Left ventricle myocardium superior (tissue), 1 donor: ENCODE data around the gene ZCCHC24. TPM values are rescaled to one million over a fixed set of nuclear protein-coding genes. Genes with fewer than 3 reads are reported as not detected.

Experiments
- ATAC-seq: fragments of 200-7000 bp; cut with Tn5 transposase; one replicate; pipeline ENCODE4 v1.9.1; 2020; ENCODE audit warnings: mild to moderate bottlenecking, moderate library complexity
- DNase-seq: peaks from one replicate; pipeline ENCODE4 v3.0.0-alpha.2; 2020
- intact Hi-C: fragments of 100-400 bp; cut with micrococcal nuclease; formaldehyde crosslinking; loops from one replicate; pipeline ENCODE4 v1.11.0; 2022
- total RNA-seq: library from RNA; stranded (reverse); fragmentation: NEBNext Ultra II Directional; extraction: Animal tissue kit (Norgen Biotek cat#: 25700); gene quantifications from one replicate; pipeline ENCODE4 v1.2.1, GENCODE V29; 2021
- donor health status: DM: no; HTN: yes; CAD: no; lungs with severe emphysema.

Gene ZCCHC24
- total RNA-seq, 1 donor from 2014 or later, result 49.0 TPM

GRCh38 chr10:79475119-79475653, 29.8 kb upstream of the ZCCHC24 start:
- DNase-seq (no peak), ATAC-seq (no peak)
- intact Hi-C loops, result no loop called here

- no peak for DNase-seq
- no peak for ATAC-seq
- intact Hi-C loops, result no loop called here
These were observed 28.2 kb upstream of the ZCCHC24 start for GRCh38 chr10:79473496-79474095.

GRCh38 chr10:79472951-79473350, 27.5 kb upstream of the ZCCHC24 start:
- ATAC-seq (peak; percentile 13), DNase-seq (no peak)
- intact Hi-C loops, result no loop called here

GRCh38 chr10:79472449-79472848, 27.0 kb upstream of the ZCCHC24 start:
- no peak for ATAC-seq
- no peak for DNase-seq
- intact Hi-C loops, result no loop called here

DNA sequence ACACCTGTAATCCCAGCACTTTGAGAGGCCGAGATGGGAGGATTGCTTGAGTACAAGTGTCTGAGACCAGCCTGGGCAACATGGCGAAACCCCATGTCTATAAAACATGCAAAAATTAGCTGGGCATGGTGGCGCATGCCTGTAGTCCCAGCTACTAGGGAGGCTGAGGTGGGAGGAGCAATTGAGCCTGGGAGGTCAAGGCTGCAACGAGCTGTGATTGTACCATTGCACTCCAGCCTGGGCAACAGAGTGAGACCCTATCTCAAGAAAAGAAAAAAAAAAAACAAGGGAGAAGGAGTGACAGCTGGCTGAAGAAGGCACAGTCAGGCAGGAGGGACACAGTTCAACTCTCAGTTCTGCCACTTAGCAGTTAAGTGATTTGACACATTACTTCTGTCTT, 26.4 kb upstream of the ZCCHC24 start:
- DNase-seq (no peak), ATAC-seq (no peak)
- intact Hi-C loops, result no loop called here

DNA sequence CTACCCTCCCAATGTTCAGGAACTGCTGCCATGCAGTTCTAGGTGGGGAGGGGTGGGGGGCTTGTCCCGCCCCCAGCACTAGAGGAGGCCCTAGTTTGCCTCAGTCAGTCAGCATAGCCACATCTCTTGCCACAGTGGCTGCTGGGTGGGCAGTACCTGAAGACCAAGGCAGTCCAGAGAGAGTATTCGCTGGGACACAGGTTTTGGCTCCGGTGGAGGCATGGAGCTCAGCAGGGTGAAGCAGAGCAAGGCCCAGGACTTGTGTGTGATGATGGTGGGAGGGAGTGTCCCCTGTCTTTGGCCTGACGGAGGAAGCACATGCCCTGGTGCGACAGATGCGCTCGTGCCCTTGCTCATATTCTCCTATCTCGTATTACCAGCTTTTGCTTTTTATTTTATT, 24.7 kb upstream of the ZCCHC24 start:
- ATAC-seq (no peak), DNase-seq (no peak)
- intact Hi-C loops, result no loop called here

DNA sequence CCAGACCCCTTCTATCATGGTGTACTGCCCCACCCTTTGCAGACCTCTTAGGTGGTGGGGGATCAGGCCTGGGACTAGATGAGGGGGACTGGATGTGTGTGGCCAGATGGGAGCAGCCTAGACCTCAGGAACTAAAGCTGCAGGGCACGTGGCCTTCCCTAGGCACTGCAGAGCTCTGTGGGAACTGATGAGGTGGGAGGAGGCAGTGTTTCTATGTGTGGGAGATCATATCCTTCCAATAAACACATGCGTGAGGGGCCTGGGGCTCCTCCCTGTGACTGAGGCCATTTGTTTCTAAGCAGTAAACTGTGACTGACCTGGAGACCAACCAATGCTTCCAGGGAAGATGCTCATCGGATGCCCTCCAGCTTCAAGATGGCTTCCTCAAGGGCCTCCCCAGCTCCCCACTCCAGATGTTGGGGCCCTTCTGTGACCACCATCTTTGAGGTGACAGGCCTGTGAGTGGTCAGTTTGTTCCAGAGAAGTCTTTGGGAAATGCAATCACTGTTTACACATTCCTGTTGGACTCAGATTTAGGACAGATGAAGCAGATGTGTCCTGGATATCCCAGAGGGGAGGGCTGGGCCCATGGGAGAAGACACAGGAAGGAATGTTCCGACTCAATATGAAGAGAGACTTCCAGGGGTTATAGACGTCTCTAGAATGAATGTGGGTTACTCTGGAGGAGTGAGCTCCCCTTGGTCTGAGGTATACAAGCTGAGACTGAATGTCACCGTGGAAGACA, 23.6 kb upstream of the ZCCHC24 start:
- peak; percentile 44 for DNase-seq
- peak; percentile 21 for ATAC-seq
- intact Hi-C loops, result no loop called here

- DNase-seq (no peak), ATAC-seq (peak; percentile 53)
- intact Hi-C loops, result no loop called here
These were observed 22.7 kb upstream of the ZCCHC24 start for GRCh38 chr10:79468015-79468560.

DNA sequence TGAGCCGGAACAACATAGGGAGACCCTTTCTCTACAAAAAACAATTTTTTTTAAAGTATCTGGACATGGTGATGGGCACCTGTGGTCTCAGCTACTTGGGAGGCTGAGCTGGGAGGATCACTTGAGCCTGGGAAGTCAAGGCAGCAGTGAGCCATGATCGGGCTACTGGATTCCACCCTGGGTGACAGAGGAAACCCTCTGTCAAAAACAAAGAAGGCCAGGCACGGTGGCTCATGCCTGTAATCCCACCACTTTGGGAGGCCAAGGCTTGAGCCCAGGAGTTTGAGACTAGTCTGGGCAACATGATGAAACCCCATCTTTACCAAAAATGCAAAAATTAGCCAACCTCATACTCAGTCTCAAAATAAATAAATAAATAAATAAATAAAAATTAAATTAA, 19.9 kb upstream of the ZCCHC24 start:
- DNase-seq (no peak), ATAC-seq (no peak)
- intact Hi-C loops, result no loop called here

DNA sequence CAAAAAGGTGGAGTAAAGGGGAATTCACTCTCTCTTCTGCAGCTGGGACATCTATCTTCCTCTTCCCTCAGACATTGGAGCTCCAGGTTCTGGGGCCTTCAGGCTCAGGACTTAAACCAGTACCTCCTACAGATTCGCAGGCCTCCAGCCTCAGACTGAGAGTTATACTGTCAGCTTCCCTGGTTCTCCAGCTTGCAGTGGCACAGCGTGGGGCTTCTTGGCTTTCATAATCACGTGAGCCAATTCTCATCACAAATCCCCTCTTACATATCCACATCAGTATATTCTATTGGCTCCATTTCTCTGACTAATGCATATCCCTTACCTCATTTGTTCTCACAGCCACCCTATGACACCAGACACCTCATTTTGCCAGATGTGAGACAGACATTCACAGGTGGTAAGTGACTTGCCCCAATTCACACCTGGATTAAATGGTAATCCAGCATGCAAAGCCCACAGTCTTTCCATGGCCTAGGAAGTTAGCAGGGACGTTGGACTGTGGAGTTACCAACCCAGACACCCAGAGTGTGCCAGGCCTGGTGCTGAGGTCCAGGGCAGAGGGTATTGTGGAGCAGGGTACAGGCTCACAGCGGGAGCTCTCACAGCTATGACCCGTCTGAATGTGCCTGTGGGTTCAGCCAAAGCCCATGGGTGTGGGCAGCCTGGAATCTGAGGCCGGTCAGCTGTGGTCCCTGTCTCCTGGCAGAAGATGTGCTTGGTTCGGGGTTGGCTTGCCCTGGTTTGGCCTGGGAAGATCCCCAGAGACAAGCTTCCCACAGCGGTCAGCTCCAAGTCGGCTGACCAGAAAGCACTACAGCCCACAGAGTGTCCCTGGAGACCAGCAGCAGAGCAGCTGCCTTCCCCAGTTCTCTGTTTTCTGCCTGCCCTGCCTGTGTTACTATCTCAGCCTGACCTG, 18.4 kb upstream of the ZCCHC24 start:
- ATAC-seq (peak; percentile 50), DNase-seq (peak; percentile 47)
- intact Hi-C loops, result no loop called here

GRCh38 chr10:79460687-79461086, 15.3 kb upstream of the ZCCHC24 start:
- intact Hi-C loops, result no loop called here

GRCh38 chr10:79459243-79459642, 13.8 kb upstream of the ZCCHC24 start:
- intact Hi-C loops, result no loop called here
- DNase-seq (no peak), ATAC-seq (no peak)

More at GRCh38 chr10:79460687-79461086, 15.3 kb upstream of the ZCCHC24 start:
- ATAC-seq (no peak), DNase-seq (no peak)

DNA sequence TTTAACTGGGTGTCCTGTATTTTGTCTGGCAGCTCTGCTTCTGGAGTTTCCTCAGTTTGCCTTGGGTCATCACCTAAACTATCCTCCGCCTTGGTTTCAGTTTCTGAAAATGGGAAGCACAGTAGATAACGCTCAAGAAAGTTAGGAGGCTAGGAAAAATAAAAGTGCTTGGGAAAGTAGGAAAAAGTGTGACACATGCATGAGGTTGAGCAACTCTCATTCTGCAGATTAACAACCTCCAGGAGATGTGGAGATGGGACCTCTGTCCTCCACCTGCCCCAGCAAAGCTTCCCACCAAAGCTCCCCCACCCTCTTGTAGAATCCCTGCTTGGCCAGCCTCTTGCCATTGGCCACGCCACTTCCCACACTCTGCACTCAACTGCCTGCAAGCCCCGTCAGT, 13.1 kb upstream of the ZCCHC24 start:
- intact Hi-C loops, result no loop called here
- ATAC-seq (no peak), DNase-seq (no peak)

- ATAC-seq (no peak), DNase-seq (no peak)
- intact Hi-C loops, result no loop called here
These were observed 11.9 kb upstream of the ZCCHC24 start for GRCh38 chr10:79457256-79457785.

- peak; percentile 33 for DNase-seq
- intact Hi-C loops, result no loop called here
These were observed 8.8 kb upstream of the ZCCHC24 start for GRCh38 chr10:79454259-79454658.

GRCh38 chr10:79453392-79453791, 8.0 kb upstream of the ZCCHC24 start:
- intact Hi-C loops, result no loop called here
- no peak for ATAC-seq
- DNase-seq, result no peak

More at GRCh38 chr10:79454259-79454658, 8.8 kb upstream of the ZCCHC24 start:
- peak; percentile 53 for ATAC-seq

- intact Hi-C loops, result no loop called here
- no peak for DNase-seq
- peak; percentile 29 for ATAC-seq
These were observed 6.8 kb upstream of the ZCCHC24 start for GRCh38 chr10:79452174-79452611.

DNA sequence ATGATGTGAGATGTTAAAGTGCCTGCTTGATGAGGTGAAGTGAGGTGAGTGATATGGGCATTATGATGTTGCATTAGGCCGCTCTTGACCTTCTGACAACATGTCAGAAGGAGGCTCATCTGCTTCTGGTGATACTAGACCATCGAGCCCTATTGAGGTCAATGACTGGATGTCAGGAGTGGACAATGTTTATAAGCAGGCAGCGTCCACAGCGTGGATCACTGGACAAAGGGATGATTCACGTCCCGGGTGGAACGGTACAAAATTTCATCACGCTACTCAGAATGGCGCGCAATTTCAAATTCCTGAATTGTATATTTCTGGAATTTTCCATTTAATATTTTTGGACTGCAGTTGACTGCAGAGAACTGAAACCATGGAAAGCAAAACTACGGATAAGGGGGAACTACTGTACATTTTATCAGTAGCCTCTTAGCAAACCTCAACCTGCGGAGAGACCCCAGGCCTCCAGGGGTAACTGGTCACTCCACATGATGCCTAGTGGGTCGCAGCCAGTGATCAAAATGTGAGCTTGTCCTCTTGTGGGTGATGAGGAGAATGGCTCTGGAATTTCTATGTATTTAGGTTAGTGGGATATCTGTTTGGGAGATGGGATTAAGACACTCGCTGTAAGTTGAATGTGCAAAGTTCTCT, 5.7 kb upstream of the ZCCHC24 start:
- DNase-seq (no peak), ATAC-seq (no peak)
- intact Hi-C loops, result no loop called here
